ENCODE measurements around the gene HDGF.

GRCh38 chr1:156797212-156797871 lies 45.9 kb upstream of the HDGF start:
- TF ChIP-seq CTCF (conservative IDR thresholded peaks at IDR 0.05) = peak; percentile 90
- no peak for TF ChIP-seq ZFX (IDR thresholded peaks at IDR 0.05)
